Skeletal muscle satellite cell (primary cell): Measurements from ENCODE around the gene G6PC2. TPM values are rescaled to one million over a fixed set of nuclear protein-coding genes. Genes with fewer than 3 reads are reported as not detected.
"Not testable (repeated sequence)": the region's sequence is repeated elsewhere in the genome, so short reads cannot be mapped to it uniquely, and the experiment has no call there.

ENCODE experiments used
- H3K27me3 ChIP-seq: 2 replicates; pipeline ENCODE4 v1.7.0; 2013; ENCODE audit warnings: low read length; ENCODE audit not compliant: control insufficient read depth, insufficient read depth
- H3K36me3 ChIP-seq: 2 replicates; pipeline ENCODE4 v1.7.0; 2013; ENCODE audit warnings: mild to moderate bottlenecking, control low read depth, low read length; ENCODE audit not compliant: insufficient read depth
- H3K4me1 ChIP-seq: 2 replicates; pipeline ENCODE4 v1.7.0; 2013; ENCODE audit warnings: low read length; ENCODE audit not compliant: control insufficient read depth, insufficient read depth
- H3K4me2 ChIP-seq: 2 replicates; pipeline ENCODE4 v1.7.0; 2013; ENCODE audit warnings: mild to moderate bottlenecking, low read length
- H3K4me3 ChIP-seq: 2 replicates; pipeline ENCODE4 v1.7.0; 2013; ENCODE audit warnings: low read length
- H3K9ac ChIP-seq: 2 replicates; pipeline ENCODE4 v1.7.0; 2013; ENCODE audit warnings: mild to moderate bottlenecking, low read depth, low read length, moderate library complexity
- H3K9me3 ChIP-seq: replicated peaks from 2 replicates; pipeline ENCODE4 v1.7.0; 2013; ENCODE audit warnings: mild to moderate bottlenecking, control low read depth, low read length
- total RNA-seq: library from RNA; depleted of rRNA; stranded (reverse); fragments of >200 nt; gene quantifications from 2 replicates; pipeline ENCODE4 v1.2.3, GENCODE V29; 2012; rRNA removed

G6PC2 gene
- total RNA-seq: not detected in 2 replicates

DNA sequence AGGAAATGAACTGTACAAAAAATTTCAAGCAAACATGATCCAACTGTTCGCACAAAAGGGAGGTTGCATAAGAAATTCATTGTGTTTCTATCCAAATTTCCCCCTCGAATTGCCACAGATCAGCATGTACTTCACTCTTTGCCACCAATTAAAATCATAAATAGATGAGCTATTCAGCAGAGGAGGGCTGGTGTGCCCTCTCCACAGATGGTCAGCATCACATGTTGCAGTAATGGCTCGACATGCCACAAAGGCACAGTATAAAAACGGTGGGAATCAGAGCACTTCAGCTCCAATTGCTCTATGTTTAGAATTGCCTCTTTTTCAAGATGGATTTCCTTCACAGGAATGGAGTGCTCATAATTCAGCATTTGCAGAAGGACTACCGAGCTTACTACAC, at the start of gene G6PC2:
Gene G6PC2, plus strand, starts transcription at position 289 of the 400 bp plus-strand sequence. Its CDS starts 41 bp downstream, at position 330.
- Histone ChIP-seq H3K36me3 (no peaks in the 10 kb centered on the region), H3K4me3 (no peak within 1 kb of the TSS), H3K4me2 (no peak within 1 kb of the TSS), H3K9me3 (no peaks in the 10 kb centered on the region), H3K4me1 (no peaks in the 10 kb centered on the region), H3K27me3 (peaks cover 15% of the 10 kb centered on the region), H3K9ac (no peak within 1 kb of the TSS)

- Histone ChIP-seq H3K9ac (no peak overlapping the region), H3K4me3 (no peak overlapping the region), H3K27me3 (no peaks in the 10 kb centered on the region), H3K4me1 (peaks cover 3% of the 10 kb centered on the region), H3K4me2 (no peak overlapping the region), H3K36me3 (no peaks in the 10 kb centered on the region), H3K9me3 (no peaks in the 10 kb centered on the region)
These were observed 49.3 kb upstream of the G6PC2 start for GRCh38 chr2:168851674-168852320.

GRCh38 chr2:168852481-168852880, 48.6 kb upstream of the G6PC2 start:
- Histone ChIP-seq H3K27me3 (no peaks in the 10 kb centered on the region), H3K4me3 (no peak overlapping the region), H3K9ac (no peak overlapping the region), H3K36me3 (no peaks in the 10 kb centered on the region), H3K4me1 (peaks cover 3% of the 10 kb centered on the region), H3K9me3 (no peaks in the 10 kb centered on the region), H3K4me2 (no peak overlapping the region)

DNA sequence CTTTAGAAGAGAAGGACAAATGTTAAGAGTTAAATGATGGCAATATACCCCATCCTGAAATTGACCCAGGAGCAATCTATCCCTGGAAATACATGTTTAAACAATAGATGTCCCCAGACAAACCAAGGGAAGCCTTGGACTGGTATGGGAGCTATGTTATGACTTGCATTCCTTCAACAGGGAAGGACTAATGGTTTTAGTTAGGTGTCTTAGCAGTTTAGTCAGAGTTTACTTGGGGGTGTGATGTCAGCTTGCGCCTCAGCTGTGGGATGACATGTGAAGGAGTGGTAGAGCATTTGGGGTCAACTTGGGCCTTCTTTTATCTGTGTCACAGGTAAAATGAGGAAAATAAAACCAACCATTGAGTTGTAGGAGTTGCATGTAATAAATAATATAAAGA, 47.6 kb upstream of the G6PC2 start:
- no peak overlapping the region for H3K4me2 ChIP-seq
- H3K27me3 ChIP-seq: no peaks in the 10 kb centered on the region
- no peaks in the 10 kb centered on the region for H3K9me3 ChIP-seq
- peaks cover 3% of the 10 kb centered on the region for H3K4me1 ChIP-seq
- no peak overlapping the region for H3K9ac ChIP-seq
- no peaks in the 10 kb centered on the region for H3K36me3 ChIP-seq
- H3K4me3 ChIP-seq: no peak overlapping the region

- Histone ChIP-seq H3K9ac (no peak overlapping the region), H3K9me3 (no peaks in the 10 kb centered on the region), H3K4me3 (no peak overlapping the region), H3K4me1 (peaks cover 3% of the 10 kb centered on the region), H3K27me3 (no peaks in the 10 kb centered on the region), H3K4me2 (no peak overlapping the region), H3K36me3 (no peaks in the 10 kb centered on the region)
These were observed 46.4 kb upstream of the G6PC2 start for GRCh38 chr2:168854651-168855050.

DNA sequence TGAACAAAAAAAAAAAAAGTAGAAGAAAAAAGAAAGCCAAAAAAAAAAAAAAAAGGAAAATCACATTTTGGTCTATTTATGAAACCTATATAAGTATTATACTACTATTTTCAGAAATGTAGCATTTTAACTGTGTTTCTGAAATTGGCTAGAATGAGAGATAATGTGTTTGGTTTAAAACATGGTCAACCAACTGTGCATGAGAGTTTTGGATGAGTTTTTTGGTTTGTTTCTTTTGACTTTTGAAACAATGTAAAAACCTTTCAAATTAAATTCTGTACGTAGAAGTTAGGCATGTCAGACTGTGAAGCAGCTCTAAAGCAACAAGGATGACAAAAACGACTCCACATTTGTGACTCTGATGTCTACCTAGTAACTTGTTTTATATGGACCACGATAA, 45.5 kb upstream of the G6PC2 start:
- no peak overlapping the region for H3K4me2 ChIP-seq
- no peaks in the 10 kb centered on the region for H3K27me3 ChIP-seq
- peaks cover 3% of the 10 kb centered on the region for H3K4me1 ChIP-seq
- no peaks in the 10 kb centered on the region for H3K36me3 ChIP-seq
- no peak overlapping the region for H3K4me3 ChIP-seq
- H3K9me3 ChIP-seq: no peaks in the 10 kb centered on the region
- H3K9ac ChIP-seq: no peak overlapping the region

- no peaks in the 10 kb centered on the region for H3K9me3 ChIP-seq
- no peaks in the 10 kb centered on the region for H3K4me1 ChIP-seq
- H3K4me3 ChIP-seq: no peak overlapping the region
- H3K36me3 ChIP-seq: no peaks in the 10 kb centered on the region
- H3K9ac ChIP-seq: no peak overlapping the region
- no peaks in the 10 kb centered on the region for H3K27me3 ChIP-seq
- no peak overlapping the region for H3K4me2 ChIP-seq
These were observed 42.9 kb upstream of the G6PC2 start for GRCh38 chr2:168858146-168858545.

GRCh38 chr2:168867164-168867563, 33.9 kb upstream of the G6PC2 start:
- not testable (repeated sequence) for H3K36me3 ChIP-seq, H3K4me1 ChIP-seq, H3K4me3 ChIP-seq, H3K27me3 ChIP-seq, H3K4me2 ChIP-seq, H3K9me3 ChIP-seq, H3K9ac ChIP-seq

- not testable (repeated sequence) for H3K9ac ChIP-seq, H3K9me3 ChIP-seq, H3K27me3 ChIP-seq, H3K4me2 ChIP-seq, H3K4me1 ChIP-seq, H3K4me3 ChIP-seq
- peaks cover 12% of the 10 kb centered on the region for H3K36me3 ChIP-seq
These were observed 30.7 kb upstream of the G6PC2 start for GRCh38 chr2:168870369-168870768.

- H3K9ac ChIP-seq, H3K4me3 ChIP-seq, H3K27me3 ChIP-seq, H3K9me3 ChIP-seq, H3K4me1 ChIP-seq, H3K4me2 ChIP-seq: not testable (repeated sequence)
- H3K36me3 ChIP-seq: peaks cover 12% of the 10 kb centered on the region
These were observed 30.3 kb upstream of the G6PC2 start for GRCh38 chr2:168870824-168871223.

GRCh38 chr2:168874368-168875054, 26.6 kb upstream of the G6PC2 start:
- H3K4me1 ChIP-seq: no peaks in the 10 kb centered on the region
- no peak overlapping the region for H3K4me2 ChIP-seq
- H3K9ac ChIP-seq: no peak overlapping the region
- no peak overlapping the region for H3K4me3 ChIP-seq
- H3K27me3 ChIP-seq: no peaks in the 10 kb centered on the region
- no peaks in the 10 kb centered on the region for H3K9me3 ChIP-seq
- peaks cover 12% of the 10 kb centered on the region for H3K36me3 ChIP-seq

DNA sequence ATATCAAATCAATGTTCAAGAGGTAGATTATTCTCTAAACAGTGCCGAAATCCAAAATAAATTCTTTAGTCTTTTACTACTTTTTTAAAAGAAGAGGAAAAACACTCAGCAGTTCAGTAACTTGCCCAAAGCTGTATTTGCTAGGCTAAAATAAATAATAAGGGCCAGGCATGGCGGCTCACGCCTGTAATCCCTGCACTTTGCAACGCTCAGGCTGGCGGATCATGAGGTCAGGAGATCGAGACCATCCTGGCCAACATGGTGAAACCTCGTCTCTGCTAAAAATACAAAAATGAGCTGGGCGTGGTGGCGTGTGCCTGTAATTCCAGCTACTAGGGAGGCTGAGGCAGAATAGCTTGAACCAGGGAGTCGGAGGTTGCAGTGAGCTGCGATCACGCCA, 18.9 kb upstream of the G6PC2 start:
- H3K4me1 ChIP-seq: peaks cover 12% of the 10 kb centered on the region
- not testable (repeated sequence) for H3K4me3 ChIP-seq, H3K27me3 ChIP-seq, H3K9ac ChIP-seq, H3K9me3 ChIP-seq, H3K4me2 ChIP-seq, H3K36me3 ChIP-seq
